KG1 (cell line): ENCODE data around the gene AXL.
"Not testable (repeated sequence)": the region's sequence is repeated elsewhere in the genome, so short reads cannot be mapped to it uniquely, and the experiment has no call there.

Experiments
- DNase-seq: peaks from one replicate; lab custom pipeline; 2025; lab: John Stamatoyannopoulos, UW

Gene AXL

DNA sequence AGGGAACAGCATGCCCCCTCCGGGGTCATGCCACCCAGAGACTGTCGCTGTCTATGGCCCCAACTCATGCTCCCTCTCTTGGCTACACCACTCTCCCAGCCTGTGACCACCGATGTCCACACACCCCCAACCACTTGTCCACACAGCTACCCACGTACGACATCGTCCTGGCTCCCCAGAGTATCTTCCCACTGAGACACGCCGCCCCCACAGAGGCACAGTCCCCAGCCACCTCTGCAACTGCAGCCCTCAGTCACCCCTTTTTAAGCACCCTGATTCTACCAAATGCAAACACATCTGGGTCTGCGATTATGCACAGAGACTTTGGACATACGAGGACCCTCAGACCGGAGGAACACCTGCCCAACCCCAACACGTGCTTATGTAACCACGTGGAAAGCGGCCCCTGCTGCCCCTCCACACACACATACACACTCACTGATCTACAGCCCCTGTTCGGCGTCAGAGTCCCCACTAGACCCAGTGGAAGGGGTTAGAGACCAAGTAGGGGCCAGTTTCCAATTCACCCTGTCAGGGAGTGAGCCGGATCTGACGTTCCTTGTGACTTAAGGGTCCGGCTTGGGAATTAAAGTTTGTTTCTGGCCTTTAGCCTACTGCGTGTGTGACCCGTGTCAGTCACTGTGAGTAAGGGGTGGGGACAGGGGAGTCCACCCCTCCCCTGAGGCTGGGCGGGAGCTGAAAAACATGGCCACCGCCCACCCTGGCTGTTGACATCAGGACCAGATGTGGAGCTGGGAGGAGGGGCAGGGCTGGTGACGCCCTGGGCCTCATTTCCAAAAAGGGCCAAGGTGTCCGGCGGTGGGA lies 11.9 kb upstream of the AXL start:
- DNase-seq = no peak

GRCh38 chr19:41214161-41214560 lies 4.9 kb upstream of the AXL start:
- DNase-seq = no peak

DNA sequence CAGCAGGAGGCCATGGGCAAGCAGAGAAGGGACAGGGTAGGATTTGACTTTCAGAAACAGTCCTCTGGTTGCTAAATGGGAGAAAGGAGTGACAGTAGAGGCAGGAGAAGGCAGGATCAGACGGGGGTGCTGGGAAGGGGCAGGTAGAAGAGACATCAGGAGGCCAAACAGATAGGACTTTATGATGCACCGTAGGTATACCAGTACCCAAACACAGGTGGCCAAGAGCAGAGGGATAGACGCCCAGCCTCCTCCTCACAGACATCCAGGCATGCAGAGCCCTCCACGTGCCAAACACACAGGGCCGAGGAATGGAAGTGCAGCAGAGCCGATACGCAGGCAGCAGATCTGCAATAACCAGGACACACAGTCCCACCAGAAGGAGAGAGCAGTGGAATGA lies 1.3 kb upstream of the AXL start:
- DNase-seq = no peak

- DNase-seq = no peak
These were observed 791 bp upstream of the AXL start for GRCh38 chr19:41218249-41218614.

- DNase-seq = no peak
These were observed 1.0 kb downstream of the AXL start for GRCh38 chr19:41219924-41220567.

DNA sequence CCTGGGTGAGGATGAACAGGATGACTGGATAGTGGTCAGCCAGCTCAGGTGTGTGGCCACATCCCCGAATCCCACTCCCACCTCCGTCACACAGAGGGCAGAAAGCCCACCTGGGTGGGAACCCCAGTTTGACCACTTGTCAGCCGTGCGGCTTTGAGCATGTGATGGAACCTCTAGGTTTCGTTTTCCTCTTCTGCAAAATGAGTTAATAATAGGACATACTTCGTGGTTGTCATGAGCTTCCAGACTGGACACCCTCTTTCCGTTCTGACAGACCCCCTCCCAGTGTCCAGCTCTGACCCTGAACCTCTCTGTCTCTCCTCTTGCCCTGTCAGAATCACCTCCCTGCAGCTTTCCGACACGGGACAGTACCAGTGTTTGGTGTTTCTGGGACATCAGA lies 1.8 kb downstream of the AXL start:
- no peak for DNase-seq

DNA sequence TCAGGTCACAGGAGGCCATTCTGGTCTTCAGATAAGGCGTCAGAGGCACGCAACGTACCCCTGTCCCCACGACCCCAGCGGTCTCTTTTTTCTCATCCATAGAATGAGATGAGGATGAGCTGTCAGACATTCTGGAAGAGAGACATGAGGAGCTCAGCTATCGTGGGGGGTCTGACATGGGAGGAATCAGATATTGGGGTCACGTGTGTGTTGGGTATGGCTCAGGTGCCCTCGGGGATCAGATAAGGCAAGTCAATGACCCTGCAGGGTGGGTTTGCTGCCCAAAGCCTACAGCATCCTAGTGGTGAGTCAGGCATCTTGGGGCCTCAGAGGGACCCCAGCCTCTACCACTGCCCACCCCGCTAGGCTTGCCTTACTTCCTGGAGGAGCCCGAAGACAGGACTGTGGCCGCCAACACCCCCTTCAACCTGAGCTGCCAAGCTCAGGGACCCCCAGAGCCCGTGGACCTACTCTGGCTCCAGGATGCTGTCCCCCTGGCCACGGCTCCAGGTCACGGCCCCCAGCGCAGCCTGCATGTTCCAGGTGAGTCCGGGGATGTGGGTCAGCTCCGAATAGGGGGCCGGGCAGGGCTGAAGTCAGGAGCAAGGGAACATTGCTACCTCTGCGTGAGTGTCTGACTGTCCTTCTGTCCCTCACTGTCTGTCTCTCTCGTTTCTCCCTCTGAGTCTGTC lies 2.6 kb downstream of the AXL start:
- no peak for DNase-seq

- DNase-seq = no peak
These were observed 3.2 kb downstream of the AXL start for GRCh38 chr19:41222240-41222639.

GRCh38 chr19:41223431-41224234 lies 4.6 kb downstream of the AXL start:
- no peak for DNase-seq

DNA sequence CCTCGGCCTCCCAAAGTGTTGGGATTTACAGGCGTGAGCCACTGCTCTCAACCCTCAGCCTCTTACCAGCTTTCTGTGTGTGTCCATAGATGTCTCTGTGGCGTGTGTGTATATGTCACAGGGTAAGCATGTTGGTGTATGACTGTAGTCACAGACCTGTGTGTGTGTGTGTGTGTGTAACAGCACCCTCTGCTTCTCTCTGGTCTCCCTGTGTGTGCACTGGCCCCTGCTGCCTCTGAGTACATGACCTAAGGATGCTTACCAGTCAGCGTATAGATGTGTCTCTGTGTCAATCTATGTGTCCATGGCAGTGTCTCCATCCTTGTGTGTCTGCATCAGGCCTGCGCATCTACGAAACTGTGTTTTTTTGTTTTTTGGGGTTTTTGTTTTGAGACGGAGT lies 5.6 kb downstream of the AXL start:
- DNase-seq = no peak

DNA sequence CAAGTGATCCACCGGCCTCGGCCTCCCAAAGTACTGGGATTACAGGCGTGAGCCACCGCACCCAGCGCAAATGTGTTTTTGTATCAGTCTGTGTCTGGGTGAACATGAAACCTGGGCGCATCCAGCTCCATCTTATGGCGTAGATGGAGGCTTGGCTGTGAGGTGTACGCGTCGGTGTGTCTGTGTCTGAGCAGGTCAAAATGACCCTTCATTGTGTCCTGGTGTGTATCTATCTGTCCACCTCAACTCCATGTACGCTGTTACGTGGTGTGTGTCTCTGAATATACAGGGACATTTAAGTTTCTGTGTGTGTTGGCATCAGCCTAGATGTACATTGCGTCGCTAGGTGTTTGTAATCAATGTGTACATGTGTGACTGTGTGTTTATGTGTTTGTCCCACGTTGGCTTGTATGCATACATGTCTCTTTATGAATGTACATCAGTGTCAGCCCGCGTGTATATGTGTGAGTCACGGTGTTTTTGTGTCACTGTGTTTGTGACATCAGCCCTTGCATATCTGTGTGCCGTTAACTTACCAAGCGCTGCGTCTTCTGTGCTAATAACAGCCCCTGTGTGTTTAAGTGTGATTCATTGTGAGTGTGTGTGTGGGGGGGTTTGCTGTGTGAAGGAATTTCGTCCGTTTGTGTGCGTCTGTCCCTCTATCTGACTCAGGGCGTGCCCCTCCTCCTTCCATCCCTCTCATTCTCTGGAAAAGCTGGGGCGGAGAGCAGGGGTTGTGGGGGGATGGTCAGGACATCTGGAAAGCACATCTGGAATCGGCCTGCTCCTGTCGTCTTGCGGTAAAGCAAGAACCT lies 6.4 kb downstream of the AXL start:
- DNase-seq = no peak

DNA sequence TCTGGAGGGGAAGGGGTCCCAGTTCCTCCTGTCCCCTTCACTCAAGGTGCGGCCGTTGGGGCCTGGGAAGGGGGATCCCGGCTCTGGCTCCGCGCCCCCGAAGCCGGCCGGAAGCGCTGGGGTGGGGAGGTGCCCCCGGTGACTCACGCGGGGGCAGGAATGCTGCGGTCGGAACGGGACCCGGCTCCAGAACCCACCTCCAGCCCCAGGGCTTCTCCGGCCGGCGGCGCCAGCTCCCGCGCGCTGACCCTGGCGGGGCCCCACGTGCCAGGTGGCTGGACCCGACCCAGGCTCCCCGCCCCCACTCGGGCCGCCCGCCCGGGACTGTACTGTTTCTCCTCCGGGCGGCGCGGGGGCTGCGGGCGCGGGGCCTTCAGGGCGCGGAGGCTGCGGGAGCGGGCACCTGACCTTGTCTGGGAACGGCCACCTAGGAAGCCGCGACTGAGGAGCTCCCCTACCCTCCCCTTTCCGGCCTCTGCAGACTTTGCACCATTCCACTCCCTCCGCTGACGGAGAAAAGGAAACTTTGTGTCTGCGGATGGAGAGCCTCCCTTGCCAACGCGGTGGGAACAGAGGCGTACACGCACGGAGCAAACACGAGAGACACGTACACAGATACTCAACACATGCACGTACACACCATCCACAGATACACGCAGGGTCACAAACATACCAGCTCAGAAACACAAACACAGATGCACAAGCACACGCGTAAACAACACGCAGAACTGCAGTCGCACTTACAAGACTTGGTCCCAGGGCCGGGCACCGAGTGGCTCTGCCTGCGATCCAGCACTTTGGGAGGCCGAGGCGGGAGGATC lies 7.2 kb downstream of the AXL start:
- DNase-seq = no peak

DNA sequence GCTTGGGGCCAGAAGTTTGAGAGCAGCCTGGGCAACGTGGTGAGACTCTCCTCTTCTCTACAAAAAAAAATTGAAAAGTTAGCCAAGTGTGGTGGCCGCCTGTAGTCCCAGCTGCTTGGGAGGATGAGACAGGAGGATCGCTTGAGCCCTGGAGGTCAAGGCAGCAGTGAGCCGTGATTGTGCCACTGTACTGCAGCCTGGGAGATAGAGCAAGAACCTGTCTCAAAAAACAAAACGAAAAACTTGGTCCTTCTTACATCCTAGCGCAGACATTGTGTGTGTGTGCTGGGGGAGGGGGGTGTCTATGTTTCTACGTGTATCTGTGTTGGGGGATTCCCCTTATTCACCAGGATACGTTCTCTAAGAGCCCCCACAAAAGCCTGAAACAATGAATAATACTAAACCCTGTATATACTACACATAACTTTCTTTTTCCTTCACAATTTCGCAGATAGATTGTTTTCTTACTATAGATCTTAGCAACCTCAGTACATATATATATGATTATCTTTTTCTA lies 7.9 kb downstream of the AXL start:
- no peak for DNase-seq

DNA sequence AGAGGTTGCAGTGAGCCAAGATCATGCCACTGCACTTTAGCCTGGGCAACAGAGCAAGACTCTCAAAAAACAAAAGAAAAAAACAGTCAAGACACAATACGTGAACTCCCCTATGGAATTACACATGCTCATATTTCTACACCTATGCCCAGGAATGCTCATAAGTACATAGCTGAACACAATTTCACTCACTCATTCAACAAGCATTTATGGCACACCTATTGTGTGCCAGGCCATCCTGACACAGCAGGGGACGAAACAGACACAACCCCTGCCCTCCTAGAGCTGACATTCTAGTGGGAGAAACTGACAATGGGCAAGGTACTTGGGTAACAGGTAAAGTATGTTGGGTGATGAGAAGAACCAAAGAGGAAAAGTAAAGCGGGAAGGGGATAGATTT lies 9.5 kb downstream of the AXL start:
- DNase-seq = no peak

DNA sequence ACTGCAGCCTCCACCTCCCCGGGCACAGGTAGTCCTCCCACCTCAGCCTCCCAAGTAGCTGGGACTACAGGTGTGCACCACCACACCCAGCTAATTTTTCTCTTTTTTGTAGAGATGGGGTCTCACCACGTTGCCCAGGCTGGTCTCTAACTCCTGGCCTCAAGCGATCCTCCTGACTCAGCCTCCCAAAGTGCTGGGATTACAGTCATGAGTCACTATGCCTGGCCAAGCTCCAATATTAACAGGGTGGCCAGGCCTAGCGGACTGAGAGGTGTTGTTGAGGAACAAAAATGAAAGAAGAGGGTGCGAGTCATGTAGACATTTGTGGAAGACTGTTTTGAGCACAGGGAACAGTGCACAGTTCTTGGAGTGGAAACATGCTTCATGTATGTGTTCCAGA lies 10.3 kb downstream of the AXL start:
- DNase-seq = not testable (repeated sequence)

GRCh38 chr19:41230067-41230857 lies 11.2 kb downstream of the AXL start:
- no peak for DNase-seq

GRCh38 chr19:41232686-41233085 lies 13.7 kb downstream of the AXL start:
- DNase-seq = no peak

GRCh38 chr19:41233748-41234240 lies 14.8 kb downstream of the AXL start:
- DNase-seq = no peak

GRCh38 chr19:41234512-41235168 lies 15.6 kb downstream of the AXL start:
- DNase-seq = no peak
